Measurements from ENCODE around the gene LRRD1.
"Not testable (repeated sequence)": the region's sequence is repeated elsewhere in the genome, so short reads cannot be mapped to it uniquely, and the experiment has no call there.

The LRRD1 gene

GRCh38 chr7:92142791-92143190, 36.2 kb downstream of the LRRD1 start:
- not testable (repeated sequence) for H3K4me3 ChIP-seq (ENCODE audit: low read depth, low read length)

GRCh38 chr7:92141161-92141560, 37.8 kb downstream of the LRRD1 start:
- no peak overlapping the region for H3K4me3 ChIP-seq (ENCODE audit: low read depth, low read length)

GRCh38 chr7:92137557-92137956, 41.4 kb downstream of the LRRD1 start:
- no peak overlapping the region for H3K4me3 ChIP-seq (ENCODE audit: low read depth, low read length)

GRCh38 chr7:92135052-92135889, 43.7 kb downstream of the LRRD1 start:
- peak overlapping the region; percentile 79 for H3K4me3 ChIP-seq (ENCODE audit: low read depth, low read length)

GRCh38 chr7:92134271-92135051, 44.5 kb downstream of the LRRD1 start, which contains the start of gene CYP51A1:
Gene CYP51A1, minus strand, starts transcription at chr7:92134477. Its CDS starts 113 bp downstream, at chr7:92134364.
- peak within 1 kb of the TSS; percentile 79 for H3K4me3 ChIP-seq (ENCODE audit: low read depth, low read length)

GRCh38 chr7:92133737-92134270, 45.1 kb downstream of the LRRD1 start:
- peak overlapping the region; percentile 79 for H3K4me3 ChIP-seq (ENCODE audit: low read depth, low read length)

- H3K4me3 ChIP-seq (ENCODE audit: low read depth, low read length) = peak overlapping the region; percentile 79
Measured at GRCh38 chr7:92133133-92133736, 45.7 kb downstream of the LRRD1 start.

- no peak overlapping the region for H3K4me3 ChIP-seq (ENCODE audit: low read depth, low read length)
Measured at GRCh38 chr7:92131764-92132330, 47.1 kb downstream of the LRRD1 start.

GRCh38 chr7:92131093-92131492, 47.8 kb downstream of the LRRD1 start:
- no peak overlapping the region for H3K4me3 ChIP-seq (ENCODE audit: low read depth, low read length)

- H3K4me3 ChIP-seq (ENCODE audit: low read depth, low read length) = no peak overlapping the region
Measured at GRCh38 chr7:92121681-92122080, 57.3 kb downstream of the LRRD1 start.

GRCh38 chr7:92119213-92119759, 59.7 kb downstream of the LRRD1 start:
- no peak overlapping the region for H3K4me3 ChIP-seq (ENCODE audit: low read depth, low read length)

- no peak overlapping the region for H3K4me3 ChIP-seq (ENCODE audit: low read depth, low read length)
Measured at GRCh38 chr7:92116949-92117348, 62.0 kb downstream of the LRRD1 start.

GRCh38 chr7:92115821-92116220, 63.1 kb downstream of the LRRD1 start:
- no peak overlapping the region for H3K4me3 ChIP-seq (ENCODE audit: low read depth, low read length)

GRCh38 chr7:92110857-92111256, 68.1 kb downstream of the LRRD1 start:
- H3K4me3 ChIP-seq (ENCODE audit: low read depth, low read length) = no peak overlapping the region

- H3K4me3 ChIP-seq (ENCODE audit: low read depth, low read length) = no peak overlapping the region
Measured at GRCh38 chr7:92108821-92109220, 70.1 kb downstream of the LRRD1 start.

GRCh38 chr7:92102862-92103261, 76.1 kb downstream of the LRRD1 start:
- not testable (repeated sequence) for H3K4me3 ChIP-seq (ENCODE audit: low read depth, low read length)

- no peak overlapping the region for H3K4me3 ChIP-seq (ENCODE audit: low read depth, low read length)
Measured at GRCh38 chr7:92100534-92100933, 78.4 kb downstream of the LRRD1 start.

GRCh38 chr7:92095380-92095779, 83.6 kb downstream of the LRRD1 start:
- H3K4me3 ChIP-seq (ENCODE audit: low read depth, low read length) = no peak overlapping the region
